MCF 10A (cell line): Measurements from ENCODE around the gene IFNA14. TPM values are rescaled to one million over a fixed set of nuclear protein-coding genes. Genes with fewer than 3 reads are reported as not detected.
"Not testable (repeated sequence)": the region's sequence is repeated elsewhere in the genome, so short reads cannot be mapped to it uniquely, and the experiment has no call there.

Experiments used
- BruUV-seq: library from RNA; stranded (reverse); fragments of 400-500 nt; replicated peaks from 2 replicates; lab custom pipeline; 2021; lab: Mats Ljungman, UMichigan
- CTCF ChIA-PET: fragments of 300-600 bp; sonication (Branson Sonifier 250); formaldehyde crosslinking; extraction: SDS; loops from one replicate; lab custom pipeline; 2021; ENCODE audit warnings: antibody characterized with exemption, inconsistent platforms; lab: Yijun Ruan, JAX
- POLR2A ChIA-PET: fragments of 300-600, 350-650 bp; sonication (Branson Sonifier 250); formaldehyde crosslinking; extraction: SDS; loops from one replicate; lab custom pipeline; 2020; ENCODE audit warnings: antibody characterized with exemption, inconsistent platforms; lab: Yijun Ruan, JAX
- DNase-seq: peaks from one replicate; pipeline ENCODE4 v3.0.0-alpha.2; 2018; ENCODE audit not compliant: unreplicated experiment
- H3K27ac Mint-ChIP-seq: one replicate; pipeline ENCODE4 v1.8.0; 2022; ENCODE audit warnings: mild to moderate bottlenecking, low read depth, mixed read lengths; ENCODE audit not compliant: unreplicated experiment
- H3K27me3 Mint-ChIP-seq: one replicate; pipeline ENCODE4 v1.8.0; 2022; ENCODE audit warnings: mixed read lengths; ENCODE audit not compliant: insufficient read depth, unreplicated experiment
- H3K36me3 Mint-ChIP-seq: one replicate; pipeline ENCODE4 v1.8.0; 2022; ENCODE audit warnings: mild to moderate bottlenecking, moderate library complexity, mixed read lengths; ENCODE audit not compliant: insufficient read depth, unreplicated experiment
- H3K4me1 Mint-ChIP-seq: one replicate; pipeline ENCODE4 v1.8.0; 2022; ENCODE audit warnings: mixed read lengths; ENCODE audit not compliant: insufficient read depth, unreplicated experiment
- H3K4me3 Mint-ChIP-seq: one replicate; pipeline ENCODE4 v1.8.0; 2022; ENCODE audit warnings: mild to moderate bottlenecking, moderate library complexity, mixed read lengths; ENCODE audit not compliant: unreplicated experiment
- H3K9me3 Mint-ChIP-seq: one replicate; pipeline ENCODE4 v1.8.0; 2022; ENCODE audit warnings: mixed read lengths; ENCODE audit not compliant: unreplicated experiment
- CTCF ChIP-seq: fragments of 200-600 bp; IDR thresholded peaks from one replicate; pipeline ENCODE4 v1.8.0; 2022; ENCODE audit warnings: antibody characterized with exemption, mild to moderate bottlenecking; ENCODE audit not compliant: unreplicated experiment
- intact Hi-C: fragments of 100-400 bp; cut with micrococcal nuclease; formaldehyde crosslinking; loops from 2 replicates; pipeline ENCODE4 v1.14.1; 2022
- total RNA-seq: library from RNA; stranded (reverse); gene quantifications from 2 replicates; pipeline ENCODE4 v1.2.3, GENCODE V29; 2022

Gene IFNA14
- total RNA-seq, 1 experiment from 2014 or later = not detected

- intact Hi-C loops = loop anchor here (5.0 to 10.0 kb wide), 3 partner anchors 203 to 1201 kb away; no protein-coding TSS in a partner anchor
- no TSS peak for BruUV-seq
- Mint-ChIP-seq H3K27ac (no peak overlapping the region), H3K4me3 (no peak overlapping the region), H3K9me3 (no peaks in the 10 kb centered on the region), H3K27me3 (peaks cover 74% of the 10 kb centered on the region), H3K36me3 (peaks cover 6% of the 10 kb centered on the region), H3K4me1 (peaks cover 6% of the 10 kb centered on the region)
- TF ChIP-seq CTCF = no peak
- ChIA-PET CTCF (interaction anchor here (0.6 to 2.6 kb wide), 8 partner anchors 15 to 1218 kb away, joined by 3 to 25 read pairs (median 4); no protein-coding TSS in a partner anchor), POLR2A (interaction anchor here (0.7 kb wide), 1 partner anchor 118 kb away, joined by 3 read pairs; no protein-coding TSS in a partner anchor)
- DNase-seq = no peak
These were observed 11.8 kb upstream of the IFNA14 start for GRCh38 chr9:21251638-21252037.

- peaks cover 6% of the 10 kb centered on the region for H3K4me1 Mint-ChIP-seq
- no peak overlapping the region for H3K27ac Mint-ChIP-seq
- no peaks in the 10 kb centered on the region for H3K9me3 Mint-ChIP-seq
- CTCF ChIA-PET = interaction anchor here (0.6 to 2.6 kb wide), 7 partner anchors 15 to 1219 kb away, joined by 3 to 25 read pairs (median 5); no protein-coding TSS in a partner anchor
- intact Hi-C loops = loop anchor here (5.0 to 10.0 kb wide), 3 partner anchors 204 to 1201 kb away; no protein-coding TSS in a partner anchor
- no TSS peak for BruUV-seq
- POLR2A ChIA-PET = no interaction called here
- TF ChIP-seq CTCF = no peak
- H3K36me3 Mint-ChIP-seq = peaks cover 6% of the 10 kb centered on the region
- H3K27me3 Mint-ChIP-seq = peaks cover 70% of the 10 kb centered on the region
- no peak overlapping the region for H3K4me3 Mint-ChIP-seq
- no peak for DNase-seq
These were observed 11.4 kb upstream of the IFNA14 start for GRCh38 chr9:21251190-21251589.

GRCh38 chr9:21244836-21245235, 5.0 kb upstream of the IFNA14 start:
- CTCF ChIA-PET = interaction anchor here (0.7 kb wide), 1 partner anchor 189 kb away, joined by 3 read pairs; no protein-coding TSS in a partner anchor
- no peak overlapping the region for H3K27ac Mint-ChIP-seq
- H3K9me3 Mint-ChIP-seq = no peaks in the 10 kb centered on the region

GRCh38 chr9:21236360-21236714, 3.5 kb downstream of the IFNA14 start:
- peaks cover 45% of the 10 kb centered on the region for H3K27me3 Mint-ChIP-seq
- H3K36me3 Mint-ChIP-seq, intact Hi-C loops, DNase-seq, H3K4me1 Mint-ChIP-seq, H3K27ac Mint-ChIP-seq, H3K9me3 Mint-ChIP-seq, BruUV-seq, H3K4me3 Mint-ChIP-seq: not testable (repeated sequence)
- POLR2A ChIA-PET = interaction anchor here (0.6 kb wide), 1 partner anchor 206 kb away, joined by 4 read pairs; no protein-coding TSS in a partner anchor
- CTCF ChIA-PET = interaction anchor here (0.6 to 4.0 kb wide), 16 partner anchors 10 to 1024 kb away, joined by 3 to 17 read pairs (median 3); no protein-coding TSS in a partner anchor

More at GRCh38 chr9:21244836-21245235, 5.0 kb upstream of the IFNA14 start:
- no peak for DNase-seq
- intact Hi-C loops = no loop called here
- Mint-ChIP-seq H3K4me1 (no peaks in the 10 kb centered on the region), H3K27me3 (peaks cover 47% of the 10 kb centered on the region), H3K36me3 (peaks cover 6% of the 10 kb centered on the region), H3K4me3 (no peak overlapping the region)
- TF ChIP-seq CTCF = no peak
- POLR2A ChIA-PET = no interaction called here
- no TSS peak for BruUV-seq
